ENCODE results near the gene GMPPA. TPM values are rescaled to one million over a fixed set of nuclear protein-coding genes. Genes with fewer than 3 reads are reported as not detected.
A peak's percentile ranks its signal among the peaks of the same experiment; 100 is the strongest.

Gene GMPPA
- total RNA-seq, 1 donor: 46.0 TPM

GRCh38 chr2:219530048-219530963 is 31.6 kb downstream of the GMPPA start:
- DNase-seq (ENCODE audit: insufficient read length, low spot score, missing footprints): peak; percentile 98
- Histone ChIP-seq H3K4me1 (ENCODE audit: insufficient read depth, low read length) (peaks cover 4% of the 10 kb centered on the region), H3K4me2 (ENCODE audit: insufficient read depth, low read length) (peak overlapping the region; percentile 75), H3K27me3 (ENCODE audit: insufficient read depth, low read length) (peaks cover 41% of the 10 kb centered on the region), H2AFZ (ENCODE audit: low read length) (peak overlapping the region; percentile 61), H3K36me3 (ENCODE audit: insufficient read depth, low read length) (no peaks in the 10 kb centered on the region), H3K4me3 (ENCODE audit: insufficient read depth, low read length) (peak overlapping the region; percentile 56), H4K20me1 (ENCODE audit: insufficient read depth, low read length) (no peaks in the 10 kb centered on the region), H3K9me3 (ENCODE audit: low read depth, low read length) (no peaks in the 10 kb centered on the region), H3K27ac (ENCODE audit: low read depth, low read length) (no peak overlapping the region), H3K79me2 (ENCODE audit: insufficient read depth, low read length) (no peaks in the 10 kb centered on the region)
- peak; percentile 92 for TF ChIP-seq CTCF (IDR thresholded peaks at IDR 0.05; ENCODE audit: extremely low read depth, low read depth, low read length)

GRCh38 chr2:219531639-219532377 is 33.1 kb downstream of the GMPPA start:
- H3K4me2 ChIP-seq (ENCODE audit: insufficient read depth, low read length): no peak overlapping the region
- peaks cover 38% of the 10 kb centered on the region for H3K27me3 ChIP-seq (ENCODE audit: insufficient read depth, low read length)
- DNase-seq (ENCODE audit: insufficient read length, low spot score, missing footprints): no peak
- peaks cover 4% of the 10 kb centered on the region for H3K4me1 ChIP-seq (ENCODE audit: insufficient read depth, low read length)
- H3K4me3 ChIP-seq (ENCODE audit: insufficient read depth, low read length): no peak overlapping the region
- H3K27ac ChIP-seq (ENCODE audit: low read depth, low read length): no peak overlapping the region
- H3K9me3 ChIP-seq (ENCODE audit: low read depth, low read length): no peaks in the 10 kb centered on the region
- H2AFZ ChIP-seq (ENCODE audit: low read length): no peak overlapping the region
- TF ChIP-seq CTCF (IDR thresholded peaks at IDR 0.05; ENCODE audit: extremely low read depth, low read depth, low read length): no peak
- H3K36me3 ChIP-seq (ENCODE audit: insufficient read depth, low read length): no peaks in the 10 kb centered on the region
- no peaks in the 10 kb centered on the region for H4K20me1 ChIP-seq (ENCODE audit: insufficient read depth, low read length)
- no peaks in the 10 kb centered on the region for H3K79me2 ChIP-seq (ENCODE audit: insufficient read depth, low read length)

GRCh38 chr2:219532378-219532649 is 33.6 kb downstream of the GMPPA start:
- Histone ChIP-seq H3K27ac (ENCODE audit: low read depth, low read length) (no peak overlapping the region), H4K20me1 (ENCODE audit: insufficient read depth, low read length) (no peaks in the 10 kb centered on the region), H3K9me3 (ENCODE audit: low read depth, low read length) (no peaks in the 10 kb centered on the region), H2AFZ (ENCODE audit: low read length) (no peak overlapping the region), H3K4me3 (ENCODE audit: insufficient read depth, low read length) (no peak overlapping the region), H3K4me2 (ENCODE audit: insufficient read depth, low read length) (no peak overlapping the region), H3K79me2 (ENCODE audit: insufficient read depth, low read length) (no peaks in the 10 kb centered on the region), H3K27me3 (ENCODE audit: insufficient read depth, low read length) (peaks cover 33% of the 10 kb centered on the region), H3K4me1 (ENCODE audit: insufficient read depth, low read length) (peaks cover 4% of the 10 kb centered on the region), H3K36me3 (ENCODE audit: insufficient read depth, low read length) (no peaks in the 10 kb centered on the region)
- no peak for DNase-seq (ENCODE audit: insufficient read length, low spot score, missing footprints)
- no peak for TF ChIP-seq CTCF (IDR thresholded peaks at IDR 0.05; ENCODE audit: extremely low read depth, low read depth, low read length)
